ENCODE data around the gene PRUNE1.

Gene PRUNE1

DNA sequence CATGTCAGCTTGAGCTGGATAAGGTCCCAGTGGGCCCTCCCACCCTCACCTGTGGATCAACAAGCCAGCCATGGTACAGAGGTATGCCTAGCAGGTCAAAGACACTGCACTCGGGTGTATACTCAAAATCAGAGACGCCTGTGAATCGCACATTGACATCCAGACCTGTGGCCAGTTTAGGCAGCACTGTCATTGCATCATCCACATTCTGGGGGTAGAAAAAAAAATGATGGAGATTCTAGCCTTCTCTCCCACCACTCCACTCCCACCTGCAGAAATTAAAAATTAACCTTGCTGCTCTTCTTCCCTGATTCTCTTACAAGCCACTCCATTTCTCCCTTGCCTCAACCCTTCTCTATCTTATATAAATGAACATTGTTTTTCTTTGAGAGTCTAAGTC is 7.8 kb upstream of the PRUNE1 start:
- TF ChIP-seq CEBPB (IDR thresholded peaks at IDR 0.05): no peak
- TF ChIP-seq CREB1 (IDR thresholded peaks at IDR 0.05; ENCODE audit: low read depth): no peak
- no peak for TF ChIP-seq EP300 (IDR thresholded peaks at IDR 0.05; ENCODE audit: borderline replicate concordance)
- TF ChIP-seq, protein P1, sequence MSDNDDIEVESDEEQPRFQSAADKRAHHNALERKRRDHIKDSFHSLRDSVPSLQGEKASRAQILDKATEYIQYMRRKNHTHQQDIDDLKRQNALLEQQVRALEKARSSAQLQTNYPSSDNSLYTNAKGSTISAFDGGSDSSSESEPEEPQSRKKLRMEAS (IDR thresholded peaks at IDR 0.05): no peak
- no peak for TF ChIP-seq NFIC (IDR thresholded peaks at IDR 0.05)
- TF ChIP-seq EGR1 (IDR thresholded peaks at IDR 0.05): no peak
- TF ChIP-seq, protein P2, sequence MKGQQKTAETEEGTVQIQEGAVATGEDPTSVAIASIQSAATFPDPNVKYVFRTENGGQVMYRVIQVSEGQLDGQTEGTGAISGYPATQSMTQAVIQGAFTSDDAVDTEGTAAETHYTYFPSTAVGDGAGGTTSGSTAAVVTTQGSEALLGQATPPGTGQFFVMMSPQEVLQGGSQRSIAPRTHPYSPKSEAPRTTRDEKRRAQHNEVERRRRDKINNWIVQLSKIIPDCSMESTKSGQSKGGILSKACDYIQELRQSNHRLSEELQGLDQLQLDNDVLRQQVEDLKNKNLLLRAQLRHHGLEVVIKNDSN (IDR thresholded peaks at IDR 0.05): no peak
- no peak for TF ChIP-seq RAD21 (IDR thresholded peaks at IDR 0.05; ENCODE audit: low read depth)
- TF ChIP-seq FOXM1 (IDR thresholded peaks at IDR 0.05; ENCODE audit: borderline replicate concordance, low read depth): no peak
- no peak for TF ChIP-seq TEAD4 (IDR thresholded peaks at IDR 0.05)
- TF ChIP-seq TAF1 (IDR thresholded peaks at IDR 0.05; ENCODE audit: low read depth): no peak
- no peak for TF ChIP-seq TCF12 (IDR thresholded peaks at IDR 0.05; ENCODE audit: low read depth)
- TF ChIP-seq, protein P3, sequence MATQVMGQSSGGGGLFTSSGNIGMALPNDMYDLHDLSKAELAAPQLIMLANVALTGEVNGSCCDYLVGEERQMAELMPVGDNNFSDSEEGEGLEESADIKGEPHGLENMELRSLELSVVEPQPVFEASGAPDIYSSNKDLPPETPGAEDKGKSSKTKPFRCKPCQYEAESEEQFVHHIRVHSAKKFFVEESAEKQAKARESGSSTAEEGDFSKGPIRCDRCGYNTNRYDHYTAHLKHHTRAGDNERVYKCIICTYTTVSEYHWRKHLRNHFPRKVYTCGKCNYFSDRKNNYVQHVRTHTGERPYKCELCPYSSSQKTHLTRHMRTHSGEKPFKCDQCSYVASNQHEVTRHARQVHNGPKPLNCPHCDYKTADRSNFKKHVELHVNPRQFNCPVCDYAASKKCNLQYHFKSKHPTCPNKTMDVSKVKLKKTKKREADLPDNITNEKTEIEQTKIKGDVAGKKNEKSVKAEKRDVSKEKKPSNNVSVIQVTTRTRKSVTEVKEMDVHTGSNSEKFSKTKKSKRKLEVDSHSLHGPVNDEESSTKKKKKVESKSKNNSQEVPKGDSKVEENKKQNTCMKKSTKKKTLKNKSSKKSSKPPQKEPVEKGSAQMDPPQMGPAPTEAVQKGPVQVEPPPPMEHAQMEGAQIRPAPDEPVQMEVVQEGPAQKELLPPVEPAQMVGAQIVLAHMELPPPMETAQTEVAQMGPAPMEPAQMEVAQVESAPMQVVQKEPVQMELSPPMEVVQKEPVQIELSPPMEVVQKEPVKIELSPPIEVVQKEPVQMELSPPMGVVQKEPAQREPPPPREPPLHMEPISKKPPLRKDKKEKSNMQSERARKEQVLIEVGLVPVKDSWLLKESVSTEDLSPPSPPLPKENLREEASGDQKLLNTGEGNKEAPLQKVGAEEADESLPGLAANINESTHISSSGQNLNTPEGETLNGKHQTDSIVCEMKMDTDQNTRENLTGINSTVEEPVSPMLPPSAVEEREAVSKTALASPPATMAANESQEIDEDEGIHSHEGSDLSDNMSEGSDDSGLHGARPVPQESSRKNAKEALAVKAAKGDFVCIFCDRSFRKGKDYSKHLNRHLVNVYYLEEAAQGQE (IDR thresholded peaks at IDR 0.05; ENCODE audit: low read depth): no peak
- TF ChIP-seq YY1 (IDR thresholded peaks at IDR 0.05; ENCODE audit: low read depth): no peak

DNA sequence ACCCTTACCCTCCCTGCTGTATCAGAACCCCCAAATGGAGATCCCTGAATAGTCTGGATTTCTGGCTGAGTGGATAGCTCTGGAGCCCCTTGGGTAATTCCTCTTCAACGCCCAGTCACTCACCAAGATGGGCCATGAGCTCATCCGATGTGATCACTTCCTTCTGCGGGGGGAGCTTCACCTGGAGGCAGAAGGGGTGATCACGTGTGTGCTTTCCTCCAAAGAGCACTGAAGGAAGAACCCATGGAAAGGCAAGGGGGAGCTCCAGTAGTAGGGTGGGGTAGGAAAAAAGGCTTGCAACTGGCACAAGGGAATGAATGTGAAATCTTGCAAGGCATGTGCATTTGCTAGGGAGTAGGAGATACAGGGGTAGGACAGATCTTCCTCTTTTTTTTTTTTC is 6.6 kb upstream of the PRUNE1 start:
- TF ChIP-seq EP300 (IDR thresholded peaks at IDR 0.05; ENCODE audit: borderline replicate concordance) (no peak), TEAD4 (IDR thresholded peaks at IDR 0.05) (no peak), YY1 (IDR thresholded peaks at IDR 0.05; ENCODE audit: low read depth) (no peak), NFIC (IDR thresholded peaks at IDR 0.05) (no peak), CEBPB (IDR thresholded peaks at IDR 0.05) (no peak), ZBTB7A (IDR thresholded peaks at IDR 0.05; ENCODE audit: low read depth) (no peak), FOXM1 (IDR thresholded peaks at IDR 0.05; ENCODE audit: borderline replicate concordance, low read depth) (no peak), TAF1 (IDR thresholded peaks at IDR 0.05; ENCODE audit: low read depth) (no peak), RAD21 (IDR thresholded peaks at IDR 0.05; ENCODE audit: low read depth) (no peak), EGR1 (IDR thresholded peaks at IDR 0.05) (no peak), CREB1 (IDR thresholded peaks at IDR 0.05; ENCODE audit: low read depth) (no peak), TCF12 (IDR thresholded peaks at IDR 0.05; ENCODE audit: low read depth) (no peak)
- TF ChIP-seq, protein P2 (IDR thresholded peaks at IDR 0.05): no peak
- TF ChIP-seq, protein P1 (IDR thresholded peaks at IDR 0.05): no peak
- TF ChIP-seq, protein P3 (IDR thresholded peaks at IDR 0.05; ENCODE audit: low read depth): no peak

DNA sequence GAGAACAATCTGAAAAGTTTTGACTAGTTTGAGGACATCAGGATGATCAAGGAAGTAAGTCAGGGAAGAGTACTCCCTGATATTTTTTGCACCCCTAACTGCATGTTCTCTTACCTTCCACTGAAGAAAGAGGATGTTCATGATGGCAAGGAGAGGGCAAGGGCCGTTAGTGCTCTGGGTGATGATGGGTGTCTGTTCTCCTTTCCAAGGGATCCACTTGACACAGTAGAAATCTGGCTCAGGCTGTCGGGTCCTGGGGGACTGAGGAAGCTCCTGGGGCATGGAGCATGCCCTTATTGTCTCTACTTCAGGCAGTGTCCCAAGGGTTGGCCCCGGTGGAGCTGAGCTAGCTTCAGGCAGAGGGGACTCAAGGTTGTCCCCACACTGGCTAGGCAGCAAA is 6.2 kb upstream of the PRUNE1 start:
- TF ChIP-seq ZBTB7A (IDR thresholded peaks at IDR 0.05; ENCODE audit: low read depth) (no peak), TAF1 (IDR thresholded peaks at IDR 0.05; ENCODE audit: low read depth) (no peak), FOXM1 (IDR thresholded peaks at IDR 0.05; ENCODE audit: borderline replicate concordance, low read depth) (no peak), CREB1 (IDR thresholded peaks at IDR 0.05; ENCODE audit: low read depth) (no peak), TCF12 (IDR thresholded peaks at IDR 0.05; ENCODE audit: low read depth) (no peak), EP300 (IDR thresholded peaks at IDR 0.05; ENCODE audit: borderline replicate concordance) (no peak), TEAD4 (IDR thresholded peaks at IDR 0.05) (no peak), YY1 (IDR thresholded peaks at IDR 0.05; ENCODE audit: low read depth) (no peak), RAD21 (IDR thresholded peaks at IDR 0.05; ENCODE audit: low read depth) (no peak), NFIC (IDR thresholded peaks at IDR 0.05) (no peak), CEBPB (IDR thresholded peaks at IDR 0.05) (no peak), EGR1 (IDR thresholded peaks at IDR 0.05) (no peak)
- TF ChIP-seq, protein P1 (IDR thresholded peaks at IDR 0.05): no peak
- TF ChIP-seq, protein P2 (IDR thresholded peaks at IDR 0.05): no peak
- TF ChIP-seq, protein P3 (IDR thresholded peaks at IDR 0.05; ENCODE audit: low read depth): no peak

Measured in Ishikawa (cell line).